22Rv1 (cell line): ENCODE data around the gene MAGI3.
A peak's percentile ranks its signal among the peaks of the same experiment; 100 is the strongest.

Source experiments
- H3K27ac ChIP-seq: fragments of 450-650 bp; 2 replicates; pipeline ENCODE4 v1.5.1; 2017
- CTCF ChIP-seq: fragments of 450-650 bp; IDR thresholded peaks from 2 replicates; pipeline ENCODE4 v1.5.1; 2017; ENCODE audit warnings: mild to moderate bottlenecking
- ZFX ChIP-seq: fragments of 450-650 bp; IDR thresholded peaks from 2 replicates; pipeline ENCODE4 v1.6.1; 2017; ENCODE audit warnings: antibody characterized with exemption, borderline replicate concordance

The MAGI3 gene

GRCh38 chr1:113676524-113676923 lies 286.2 kb downstream of the MAGI3 start:
- TF ChIP-seq CTCF: no peak
- no peak for TF ChIP-seq ZFX
- H3K27ac ChIP-seq: no peak overlapping the region

DNA sequence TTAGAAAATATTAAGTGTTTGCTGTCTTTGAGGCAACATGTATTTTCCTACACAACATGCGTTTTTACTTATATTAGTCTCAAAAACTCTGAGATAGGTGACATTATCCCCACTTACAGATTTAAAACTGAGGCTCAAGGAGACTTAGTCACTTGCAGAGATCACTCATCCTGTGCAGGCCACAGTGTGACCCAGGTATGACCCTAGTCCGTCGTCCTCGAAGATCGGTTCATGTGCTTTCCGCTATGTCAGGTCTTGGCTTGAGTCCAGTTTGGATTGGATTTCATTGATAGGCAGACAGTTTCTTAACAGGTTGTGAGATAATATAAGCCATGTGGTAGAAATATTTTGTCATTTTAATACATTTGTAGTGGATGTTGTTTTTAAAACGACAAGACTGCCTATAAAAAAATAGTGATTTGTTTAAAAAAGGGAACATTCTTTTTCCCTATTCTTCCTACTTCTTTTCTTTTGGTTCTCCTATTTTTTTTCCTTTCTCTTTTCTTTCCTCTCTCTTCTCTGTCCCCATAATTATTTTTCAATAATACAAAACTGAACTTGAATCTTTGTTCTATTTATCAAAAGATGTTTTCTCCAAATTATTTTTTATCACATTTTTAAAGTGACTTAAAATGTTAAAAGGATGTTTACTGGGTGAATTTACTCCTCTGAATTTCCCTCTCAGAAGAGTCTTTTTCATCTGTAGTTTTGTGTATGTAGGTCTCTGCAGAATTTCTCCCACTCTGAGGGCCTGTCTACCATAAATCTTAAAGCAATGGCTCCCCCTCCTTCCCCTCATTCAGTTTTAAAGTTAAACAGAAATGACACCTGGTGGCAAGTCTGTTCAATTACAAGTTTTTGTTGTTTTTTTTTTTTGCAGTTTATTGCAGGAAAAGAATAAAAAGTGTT lies 287.2 kb downstream of the MAGI3 start:
- TF ChIP-seq CTCF: peak; percentile 71
- no peak for TF ChIP-seq ZFX
- no peak overlapping the region for H3K27ac ChIP-seq

GRCh38 chr1:113678159-113678469 lies 287.8 kb downstream of the MAGI3 start:
- H3K27ac ChIP-seq: no peak overlapping the region
- peak; percentile 37 for TF ChIP-seq CTCF
- no peak for TF ChIP-seq ZFX

- TF ChIP-seq CTCF: no peak
- TF ChIP-seq ZFX: no peak
- no peak overlapping the region for H3K27ac ChIP-seq
These were observed 291.5 kb downstream of the MAGI3 start for GRCh38 chr1:113681596-113682337.

DNA sequence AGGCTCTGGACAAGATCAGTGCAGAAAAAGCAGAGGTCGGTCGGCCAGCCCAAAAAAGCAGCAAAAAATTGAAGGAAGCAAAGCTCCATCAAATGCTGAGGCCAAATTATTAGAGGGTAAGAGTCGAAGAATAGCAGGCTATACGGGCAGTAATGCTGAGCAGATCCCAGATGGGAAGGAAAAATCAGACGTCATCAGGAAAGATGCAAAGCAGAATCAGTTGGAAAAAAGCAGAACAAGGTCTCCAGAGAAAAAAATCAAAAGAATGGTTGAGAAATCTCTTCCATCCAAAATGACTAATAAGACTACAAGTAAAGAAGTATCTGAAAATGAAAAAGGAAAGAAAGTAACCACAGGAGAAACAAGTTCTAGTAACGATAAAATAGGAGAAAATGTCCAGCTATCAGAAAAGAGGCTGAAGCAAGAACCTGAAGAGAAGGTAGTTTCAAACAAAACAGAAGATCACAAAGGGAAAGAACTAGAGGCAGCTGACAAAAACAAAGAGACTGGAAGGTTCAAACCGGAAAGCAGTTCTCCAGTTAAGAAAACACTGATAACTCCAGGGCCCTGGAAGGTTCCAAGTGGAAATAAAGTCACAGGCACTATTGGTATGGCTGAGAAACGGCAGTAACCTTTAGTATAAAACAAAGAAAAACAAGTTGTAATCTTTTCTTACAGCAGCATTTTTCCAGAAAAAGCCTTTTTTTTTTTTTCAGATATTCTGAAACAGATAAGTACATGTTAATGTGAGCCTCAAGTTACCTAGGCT lies 293.3 kb downstream of the MAGI3 start:
- no peak for TF ChIP-seq ZFX
- no peak for TF ChIP-seq CTCF
- H3K27ac ChIP-seq: no peak overlapping the region

DNA sequence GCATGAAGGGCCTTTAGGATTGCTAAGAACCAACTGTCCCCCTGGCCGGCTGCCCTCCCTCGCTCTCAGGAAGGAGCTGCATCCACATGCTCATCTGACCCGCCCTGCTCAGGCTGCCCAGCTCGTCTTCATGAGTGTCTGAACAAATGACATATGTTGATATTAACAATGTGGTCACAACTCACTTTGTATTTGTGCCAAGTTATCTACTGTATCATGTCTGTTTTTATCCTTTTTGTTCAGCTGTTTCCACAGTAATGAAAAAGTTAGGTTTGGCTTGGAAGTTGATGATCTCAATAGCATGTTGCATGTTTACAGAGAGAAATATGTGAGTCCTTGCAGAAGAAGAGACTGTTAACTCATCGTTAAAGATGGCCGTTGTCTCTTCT lies 293.8 kb downstream of the MAGI3 start:
- no peak overlapping the region for H3K27ac ChIP-seq

More for the DNA sequence above, 293.8 kb downstream of the MAGI3 start:
- TF ChIP-seq CTCF (no peak), ZFX (no peak)
